Vagina (tissue), 2 donors: Measurements from ENCODE around the gene CLDN22.

Experiments
- CTCF ChIP-seq, 3 experiments: fragments of 450-650 bp in 2 of 3; fragments of 200-600 bp in 1 of 3; sonication (generic) in 1 of 3; IDR thresholded peaks; one replicate each; pipeline ENCODE4 v1.5.1; 2017 to 2019; ENCODE audit warnings: antibody characterized with exemption in 3 of 3, mild to moderate bottlenecking in 2 of 3, moderate library complexity in 2 of 3
- POLR2A ChIP-seq, 2 donors: fragments of 450-650 bp; IDR thresholded peaks; one replicate each; pipeline ENCODE4 v1.6.1; 2017; ENCODE audit warnings: antibody characterized with exemption in 2 of 2, mild to moderate bottlenecking in 2 of 2, moderate library complexity in 2 of 2
- POLR2AphosphoS5 ChIP-seq, 2 donors: sonication (generic); formaldehyde crosslinking; IDR thresholded peaks; one replicate each; pipeline ENCODE4 v1.9.0; 2017; ENCODE audit warnings: antibody characterized with exemption in 2 of 2, mild to moderate bottlenecking in 2 of 2, low read depth in 1 of 2; ENCODE audit not compliant: insufficient read depth in 1 of 2

- no peak for TF ChIP-seq CTCF (IDR thresholded peaks at IDR 0.05)
- TF ChIP-seq POLR2A (IDR thresholded peaks at IDR 0.05) = no peak
- no peak for TF ChIP-seq POLR2AphosphoS5 (IDR thresholded peaks at IDR 0.05; ENCODE audit: insufficient read depth in 1 of 2, low read depth in 1 of 2)
Observed at GRCh38 chr4:183321079-183321478, 1.0 kb upstream of the CLDN22 start.
